ENCODE results near the gene MED26.

DNA sequence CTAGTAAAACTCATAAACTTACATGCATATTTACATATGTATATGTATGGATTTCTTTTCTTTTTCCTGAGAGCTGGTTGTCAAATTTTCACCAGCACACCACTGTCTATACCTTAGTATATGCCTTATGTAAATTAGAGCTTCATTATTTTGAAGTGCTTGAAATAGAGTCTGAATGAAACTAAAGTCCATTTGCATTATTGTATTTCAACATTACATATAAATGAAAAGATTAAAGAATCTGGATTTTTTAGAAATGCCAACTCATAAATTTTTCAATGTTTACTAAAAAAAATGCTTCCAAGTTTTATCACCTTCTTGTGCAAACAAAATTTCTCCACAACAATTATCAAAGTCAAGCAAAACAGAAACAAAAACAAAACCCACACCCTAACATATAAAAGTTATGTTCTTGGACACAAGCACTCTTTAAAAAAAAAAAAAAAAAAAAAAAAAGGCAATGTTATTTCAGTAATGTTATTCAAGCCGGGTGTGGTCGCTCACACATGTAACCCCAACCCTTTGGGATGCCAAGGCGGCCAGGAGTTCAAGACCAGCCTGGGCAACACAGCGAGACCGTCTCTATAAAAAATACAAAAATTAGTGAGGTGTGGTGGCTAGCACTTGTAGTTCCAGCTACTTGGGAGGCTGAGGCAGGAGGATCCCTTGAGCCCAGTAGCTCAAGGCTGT lies 18.3 kb downstream of the MED26 start:
- TF ChIP-seq POLR2A (IDR thresholded peaks at IDR 0.05) (no peak), POLR2AphosphoS5 (IDR thresholded peaks at IDR 0.05) (no peak)
- TF ChIP-seq, protein P1, sequence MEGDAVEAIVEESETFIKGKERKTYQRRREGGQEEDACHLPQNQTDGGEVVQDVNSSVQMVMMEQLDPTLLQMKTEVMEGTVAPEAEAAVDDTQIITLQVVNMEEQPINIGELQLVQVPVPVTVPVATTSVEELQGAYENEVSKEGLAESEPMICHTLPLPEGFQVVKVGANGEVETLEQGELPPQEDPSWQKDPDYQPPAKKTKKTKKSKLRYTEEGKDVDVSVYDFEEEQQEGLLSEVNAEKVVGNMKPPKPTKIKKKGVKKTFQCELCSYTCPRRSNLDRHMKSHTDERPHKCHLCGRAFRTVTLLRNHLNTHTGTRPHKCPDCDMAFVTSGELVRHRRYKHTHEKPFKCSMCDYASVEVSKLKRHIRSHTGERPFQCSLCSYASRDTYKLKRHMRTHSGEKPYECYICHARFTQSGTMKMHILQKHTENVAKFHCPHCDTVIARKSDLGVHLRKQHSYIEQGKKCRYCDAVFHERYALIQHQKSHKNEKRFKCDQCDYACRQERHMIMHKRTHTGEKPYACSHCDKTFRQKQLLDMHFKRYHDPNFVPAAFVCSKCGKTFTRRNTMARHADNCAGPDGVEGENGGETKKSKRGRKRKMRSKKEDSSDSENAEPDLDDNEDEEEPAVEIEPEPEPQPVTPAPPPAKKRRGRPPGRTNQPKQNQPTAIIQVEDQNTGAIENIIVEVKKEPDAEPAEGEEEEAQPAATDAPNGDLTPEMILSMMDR (IDR thresholded peaks at IDR 0.05) = no peak
